Body of pancreas (tissue), 4 donors: Measurements from ENCODE around the gene HPX.
A peak's percentile ranks its signal among the peaks of the same experiment; 100 is the strongest.

Experiments
- POLR2A ChIP-seq, 3 donors: fragments of 450-650 bp; IDR thresholded peaks; one replicate each; pipeline ENCODE4 v1.6.1; 2016; ENCODE audit warnings: antibody characterized with exemption in 3 of 3, mild to moderate bottlenecking in 2 of 3
- TF ChIP-seq, protein P1 (sequence below), 7 experiments: fragments of 450-650 bp in 4 of 7; fragments of 200-600 bp in 3 of 7; sonication (generic) in 3 of 7; IDR thresholded peaks; one replicate each; pipeline ENCODE4 v1.5.1; 2016 to 2019; ENCODE audit warnings: antibody characterized with exemption in 7 of 7

DNA sequence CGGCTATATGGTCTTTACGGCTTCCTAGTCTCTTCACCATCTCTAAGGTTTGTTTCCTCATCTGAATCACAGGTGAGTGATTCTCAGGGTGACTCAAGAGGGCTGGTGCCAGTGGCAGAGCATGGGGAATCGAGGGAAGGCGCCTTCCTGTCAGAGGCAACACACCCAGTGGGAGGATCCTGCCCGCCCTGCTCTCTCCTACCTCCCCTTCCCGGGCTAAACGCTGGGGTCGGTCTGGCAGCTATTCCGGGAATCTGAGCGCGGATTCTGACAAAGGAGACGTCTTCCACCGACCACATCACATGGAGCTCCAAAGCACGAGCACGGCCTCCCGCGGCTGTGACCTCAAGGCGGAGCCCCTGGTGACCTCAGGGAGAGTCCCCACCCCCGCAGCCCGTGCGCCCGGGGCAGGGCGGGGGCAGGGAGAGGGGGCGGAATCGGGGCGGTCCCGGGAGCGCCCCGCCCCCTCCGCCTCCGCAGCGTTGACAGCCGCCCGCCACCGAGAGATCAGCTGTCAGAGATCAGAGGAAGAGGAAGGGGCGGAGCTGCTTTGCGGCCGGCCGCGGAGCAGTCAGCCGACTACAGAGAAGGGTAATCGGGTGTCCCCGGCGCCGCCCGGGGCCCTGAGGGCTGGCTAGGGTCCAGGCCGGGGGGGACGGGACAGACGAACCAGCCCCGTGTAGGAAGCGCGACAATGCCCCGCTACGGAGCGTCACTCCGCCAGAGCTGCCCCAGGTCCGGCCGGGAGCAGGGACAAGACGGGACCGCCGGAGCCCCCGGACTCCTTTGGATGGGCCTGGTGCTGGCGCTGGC is 50.7 kb downstream of the HPX start, which contains the start of gene SMPD1:
- TF ChIP-seq, protein P1, sequence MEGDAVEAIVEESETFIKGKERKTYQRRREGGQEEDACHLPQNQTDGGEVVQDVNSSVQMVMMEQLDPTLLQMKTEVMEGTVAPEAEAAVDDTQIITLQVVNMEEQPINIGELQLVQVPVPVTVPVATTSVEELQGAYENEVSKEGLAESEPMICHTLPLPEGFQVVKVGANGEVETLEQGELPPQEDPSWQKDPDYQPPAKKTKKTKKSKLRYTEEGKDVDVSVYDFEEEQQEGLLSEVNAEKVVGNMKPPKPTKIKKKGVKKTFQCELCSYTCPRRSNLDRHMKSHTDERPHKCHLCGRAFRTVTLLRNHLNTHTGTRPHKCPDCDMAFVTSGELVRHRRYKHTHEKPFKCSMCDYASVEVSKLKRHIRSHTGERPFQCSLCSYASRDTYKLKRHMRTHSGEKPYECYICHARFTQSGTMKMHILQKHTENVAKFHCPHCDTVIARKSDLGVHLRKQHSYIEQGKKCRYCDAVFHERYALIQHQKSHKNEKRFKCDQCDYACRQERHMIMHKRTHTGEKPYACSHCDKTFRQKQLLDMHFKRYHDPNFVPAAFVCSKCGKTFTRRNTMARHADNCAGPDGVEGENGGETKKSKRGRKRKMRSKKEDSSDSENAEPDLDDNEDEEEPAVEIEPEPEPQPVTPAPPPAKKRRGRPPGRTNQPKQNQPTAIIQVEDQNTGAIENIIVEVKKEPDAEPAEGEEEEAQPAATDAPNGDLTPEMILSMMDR (IDR thresholded peaks at IDR 0.05): peak in 1 of 7 experiments; percentile 11
- TF ChIP-seq POLR2A (IDR thresholded peaks at IDR 0.05): peak; percentile 54 to 88 (median 80)
